H9 (cell line): ENCODE data around the gene MRPL55. TPM values are rescaled to one million over a fixed set of nuclear protein-coding genes. Genes with fewer than 3 reads are reported as not detected.

Experiments
- DNase-seq: peaks from one replicate; pipeline ENCODE4 v3.0.0-alpha.2; 2017
- H2AFZ ChIP-seq: one replicate; pipeline ENCODE4 v1.6.1; 2013; ENCODE audit warnings: mild to moderate bottlenecking, low read length, control low read depth, moderate library complexity
- H2AK5ac ChIP-seq: 2 replicates; pipeline ENCODE4 v1.6.1; 2013; ENCODE audit warnings: low read length, control low read depth, mixed read lengths; ENCODE audit not compliant: insufficient read length
- H2BK120ac ChIP-seq: one replicate; pipeline ENCODE4 v1.6.1; 2013; ENCODE audit warnings: low read depth, mild to moderate bottlenecking, low read length, control low read depth, inconsistent platforms; ENCODE audit not compliant: poor library complexity, severe bottlenecking
- H2BK12ac ChIP-seq: 2 replicates; pipeline ENCODE4 v1.6.1; 2013; ENCODE audit warnings: low read length, control low read depth, mixed read lengths, low read depth; ENCODE audit not compliant: insufficient read length
- H2BK15ac ChIP-seq: 2 replicates; pipeline ENCODE4 v1.6.1; 2013; ENCODE audit warnings: low read depth, low read length, control low read depth
- H2BK20ac ChIP-seq: one replicate; pipeline ENCODE4 v1.6.1; 2013; ENCODE audit warnings: low read depth, mild to moderate bottlenecking, low read length, control low read depth, inconsistent platforms; ENCODE audit not compliant: poor library complexity, severe bottlenecking
- H2BK5ac ChIP-seq: 2 replicates; pipeline ENCODE4 v1.6.1; 2013; ENCODE audit warnings: low read length, control low read depth, mixed read lengths; ENCODE audit not compliant: insufficient read length
- H3K14ac ChIP-seq: 2 replicates; pipeline ENCODE4 v1.6.1; 2013; ENCODE audit warnings: low read length, control low read depth; ENCODE audit not compliant: insufficient read depth
- H3K18ac ChIP-seq: 2 replicates; pipeline ENCODE4 v1.6.1; 2013; ENCODE audit warnings: low read depth, mild to moderate bottlenecking, mixed read lengths, low read length, control low read depth; ENCODE audit not compliant: insufficient read length
- H3K23ac ChIP-seq: 2 replicates; pipeline ENCODE4 v1.6.1; 2013; ENCODE audit warnings: low read length, control low read depth, mixed read lengths, low read depth; ENCODE audit not compliant: insufficient read length
- H3K23me2 ChIP-seq: 2 replicates; pipeline ENCODE4 v1.6.1; 2013; ENCODE audit warnings: low read depth, mild to moderate bottlenecking, mixed read lengths, low read length, control low read depth; ENCODE audit not compliant: insufficient read length, poor library complexity, severe bottlenecking
- H3K27ac ChIP-seq: 2 replicates; pipeline ENCODE4 v1.5.1; 2013; ENCODE audit warnings: low read length, control low read depth, mixed read lengths, low read depth; ENCODE audit not compliant: insufficient read length
- H3K27me3 ChIP-seq: 2 replicates; pipeline ENCODE4 v1.6.1; 2013; ENCODE audit warnings: low read length, control low read depth, inconsistent platforms; ENCODE audit not compliant: insufficient read depth
- H3K4ac ChIP-seq: 2 replicates; pipeline ENCODE4 v1.6.1; 2013; ENCODE audit warnings: low read depth, mild to moderate bottlenecking, control low read depth, inconsistent platforms, low read length, moderate library complexity
- H3K4me1 ChIP-seq: 2 replicates; pipeline ENCODE4 v1.6.1; 2013; ENCODE audit warnings: low read length, control low read depth, inconsistent platforms; ENCODE audit not compliant: insufficient read depth
- H3K4me2 ChIP-seq: 2 replicates; pipeline ENCODE4 v1.6.1; 2013; ENCODE audit warnings: low read length, control low read depth, mixed read lengths; ENCODE audit not compliant: insufficient read length, insufficient read depth
- H3K56ac ChIP-seq: 2 replicates; pipeline ENCODE4 v1.6.1; 2013; ENCODE audit warnings: low read depth, mild to moderate bottlenecking, mixed read lengths, low read length, control low read depth; ENCODE audit not compliant: insufficient read length
- H3K79me1 ChIP-seq: 2 replicates; pipeline ENCODE4 v1.6.1; 2013; ENCODE audit warnings: low read depth, mild to moderate bottlenecking, moderate library complexity, low read length, control low read depth, inconsistent platforms; ENCODE audit not compliant: insufficient read depth, poor library complexity, severe bottlenecking
- H3K79me2 ChIP-seq: 2 replicates; pipeline ENCODE4 v1.6.1; 2013; ENCODE audit warnings: low read length, control low read depth, inconsistent platforms; ENCODE audit not compliant: insufficient read depth
- H3K9ac ChIP-seq: 2 replicates; pipeline ENCODE4 v1.6.1; 2013; ENCODE audit warnings: low read length, control low read depth, mixed read lengths; ENCODE audit not compliant: insufficient read length; ENCODE audit errors: extremely low read depth
- H3K9me3 ChIP-seq: one replicate; pipeline ENCODE4 v1.6.1; 2013; ENCODE audit warnings: low read depth, low read length, inconsistent platforms; ENCODE audit not compliant: control insufficient read depth
- H3T11ph ChIP-seq: one replicate; pipeline ENCODE4 v1.6.1; 2013; ENCODE audit warnings: mild to moderate bottlenecking, low read length, control low read depth, inconsistent platforms
- H4K20me1 ChIP-seq: one replicate; pipeline ENCODE4 v1.6.1; 2013; ENCODE audit not compliant: control insufficient read depth, insufficient read length, insufficient read depth
- H4K5ac ChIP-seq: 2 replicates; pipeline ENCODE4 v1.6.1; 2013; ENCODE audit warnings: low read depth, mild to moderate bottlenecking, mixed read lengths, low read length, control low read depth; ENCODE audit not compliant: insufficient read length
- H4K8ac ChIP-seq: replicated peaks from 2 replicates; pipeline ENCODE4 v1.6.1; 2013; ENCODE audit warnings: low read length, control low read depth, mixed read lengths, low read depth; ENCODE audit not compliant: insufficient read length
- H4K91ac ChIP-seq: 2 replicates; pipeline ENCODE4 v1.6.1; 2013; ENCODE audit warnings: low read depth, mild to moderate bottlenecking, moderate library complexity, mixed read lengths, low read length, control low read depth; ENCODE audit not compliant: insufficient read length
- H3K27ac Mint-ChIP-seq, 3 experiments: 2 replicates in 2 of 3; 3 replicates in 1 of 3; pipeline ENCODE4 v1.8.0; 2020 to 2021; ENCODE audit warnings: mixed read lengths in 3 of 3, mild to moderate bottlenecking in 1 of 3, moderate library complexity in 1 of 3
- H3K27me3 Mint-ChIP-seq: 2 replicates; pipeline ENCODE4 v1.8.0; 2021; ENCODE audit warnings: low read depth, mild to moderate bottlenecking, moderate library complexity, mixed read lengths
- H3K36me3 Mint-ChIP-seq, 3 experiments: 2 replicates in 2 of 3; 3 replicates in 1 of 3; pipeline ENCODE4 v1.8.0; 2020 to 2021; ENCODE audit warnings: low read depth in 3 of 3, mixed read lengths in 3 of 3; ENCODE audit not compliant: insufficient read depth in 1 of 3
- H3K4me1 Mint-ChIP-seq, 2 experiments: 2 replicates each; pipeline ENCODE4 v1.8.0; 2020; ENCODE audit warnings: mixed read lengths in 2 of 2
- H3K4me3 Mint-ChIP-seq, 2 experiments: 2 replicates in 1 of 2; 3 replicates in 1 of 2; pipeline ENCODE4 v1.8.0; 2020 to 2021; ENCODE audit warnings: mild to moderate bottlenecking in 2 of 2, mixed read lengths in 2 of 2, moderate library complexity in 1 of 2
- H3K9me3 Mint-ChIP-seq, 2 experiments: 2 replicates in 1 of 2; 3 replicates in 1 of 2; pipeline ENCODE4 v1.8.0; 2020; ENCODE audit warnings: mild to moderate bottlenecking in 2 of 2, mixed read lengths in 2 of 2, moderate library complexity in 1 of 2
- CTCF ChIP-seq: fragments of 200-600 bp; sonication (generic); conservative IDR thresholded peaks from 3 replicates; pipeline ENCODE4 v1.8.0; 2021; ENCODE audit warnings: antibody characterized with exemption, mild to moderate bottlenecking
- WGBS: extraction: QIAGEN DNeasy Blood & Tissue Kit; methylation state at CpG from one replicate; pipeline ENCODE4 v1.1.7; 2013; ENCODE audit warnings: missing lambda C conversion rate, low lambda C conversion rate, mixed read lengths; ENCODE audit not compliant: insufficient read length; ENCODE audit errors: extremely low coverage; 5-methylcytosine and 5-hydroxymethylcytosine counted together
- total RNA-seq: library from RNA; stranded (reverse); gene quantifications from 2 replicates; pipeline ENCODE4 v1.2.1, GENCODE V29; 2021

Gene MRPL55
- total RNA-seq, 1 experiment from 2014 or later = 62.3 TPM

GRCh38 chr1:228061411-228062084 is 47.6 kb downstream of the MRPL55 start:
- Histone ChIP-seq H2BK15ac (no peak overlapping the region), H2AFZ (no peak overlapping the region), H3K9ac (no peak overlapping the region), H3K14ac (no peak overlapping the region), H2BK120ac (no peak overlapping the region), H2BK20ac (no peak overlapping the region), H4K91ac (no peak overlapping the region), H4K20me1 (no peaks in the 10 kb centered on the region), H2BK5ac (no peak overlapping the region), H3K79me2 (no peaks in the 10 kb centered on the region), H3K9me3 (no peaks in the 10 kb centered on the region), H3K27me3 (peaks cover 39% of the 10 kb centered on the region), H3T11ph (no peak overlapping the region), H2BK12ac (no peak overlapping the region), H3K56ac (no peak overlapping the region), H3K4ac (no peak overlapping the region), H2AK5ac (no peak overlapping the region), H4K8ac (no peak overlapping the region), H3K23me2 (peaks cover 19% of the 10 kb centered on the region), H3K4me1 (no peaks in the 10 kb centered on the region), H3K4me2 (peak overlapping the region; percentile 88), H3K79me1 (no peaks in the 10 kb centered on the region), H3K27ac (no peak overlapping the region), H3K23ac (no peak overlapping the region), H3K18ac (no peak overlapping the region), H4K5ac (no peak overlapping the region)
- peaks cover 2 to 6% of the 10 kb centered on the region in 2 experiments; a peak in 3 of 5 replicates for H3K9me3 Mint-ChIP-seq
- TF ChIP-seq CTCF = no peak
- no peak overlapping the region for H3K27ac Mint-ChIP-seq
- no peak for DNase-seq
- H3K4me1 Mint-ChIP-seq = peaks cover 5 to 7% of the 10 kb centered on the region in 2 experiments; a peak in 3 of 4 replicates
- H3K27me3 Mint-ChIP-seq = peaks cover 96% of the 10 kb centered on the region
- H3K4me3 Mint-ChIP-seq = peak overlapping the region in 1 of 2 experiments; percentile 85; a peak in 3 of 5 replicates
- no CpG with 5 or more reads among the region's 10 CpGs for WGBS
- no peaks in the 10 kb centered on the region; a peak in 1 of 7 replicates for H3K36me3 Mint-ChIP-seq
